K562 (cell line): Measurements from ENCODE around the gene PHKB. TPM values are rescaled to one million over a fixed set of nuclear protein-coding genes. Genes with fewer than 3 reads are reported as not detected.

Experiments
- CREB3L1 ChIP-seq: fragments of 450-650 bp; IDR thresholded peaks from 2 replicates; pipeline ENCODE4 v1.6.1; 2014; ENCODE audit warnings: low read depth, mild to moderate bottlenecking, moderate library complexity, borderline replicate concordance
- ETV1 ChIP-seq: fragments of 450-650 bp; conservative IDR thresholded peaks from 2 replicates; pipeline ENCODE4 v1.6.1; 2016; ENCODE audit warnings: missing genetic modification characterization, control low read depth, low read depth, missing compliant biosample characterization
- GTF2E2 ChIP-seq: fragments of 200-800 bp; sonication (Bioruptor generic); IDR thresholded peaks from 2 replicates; pipeline ENCODE4 v1.6.1; 2016; ENCODE audit warnings: missing genetic modification characterization, missing compliant biosample characterization
- HMBOX1 ChIP-seq: sonication (generic); IDR thresholded peaks from 2 replicates; pipeline ENCODE4 v1.6.1; 2016
- KAT7 ChIP-seq: sonication (generic); formaldehyde crosslinking; IDR thresholded peaks from 2 replicates; pipeline ENCODE4 v1.8.0; 2022; ENCODE audit warnings: missing genetic modification reagents, mild to moderate bottlenecking, borderline replicate concordance
- MAFG ChIP-seq: fragments of 450-650 bp; conservative IDR thresholded peaks from 2 replicates; pipeline ENCODE4 v1.6.1; 2016; ENCODE audit warnings: missing genetic modification characterization, missing compliant biosample characterization
- NCOA4 ChIP-seq: fragments of 450-650 bp; IDR thresholded peaks from 2 replicates; pipeline ENCODE4 v1.6.1; 2018; ENCODE audit warnings: mild to moderate bottlenecking; ENCODE audit not compliant: partially characterized antibody
- NFE2 ChIP-seq: IDR thresholded peaks from 2 replicates; pipeline ENCODE4 v1.6.1; 2014; ENCODE audit warnings: antibody characterized with exemption, low read depth
- NONO ChIP-seq, 2 experiments: fragments of 200-400 bp in 1 of 2; fragments of 450-650 bp in 1 of 2; formaldehyde crosslinking in 1 of 2; IDR thresholded peaks; 2 replicates each; pipeline ENCODE4 v1.6.1; 2017; ENCODE audit warnings: low read depth in 2 of 2, mild to moderate bottlenecking in 2 of 2, moderate library complexity in 2 of 2, low read length in 1 of 2
- POLR2AphosphoS5 ChIP-seq: IDR thresholded peaks from 2 replicates; pipeline ENCODE4 v1.6.1; 2011; ENCODE audit warnings: mild to moderate bottlenecking, low read depth, low read length, moderate library complexity; ENCODE audit not compliant: control insufficient read depth, insufficient read depth
- POU5F1 ChIP-seq: fragments of 150-350 bp; IDR thresholded peaks from 2 replicates; pipeline ENCODE4 v1.6.1; 2014; ENCODE audit warnings: borderline replicate concordance, low read length, low read depth, mild to moderate bottlenecking; ENCODE audit not compliant: partially characterized antibody
- RNF2 ChIP-seq: sonication (generic); IDR thresholded peaks from 2 replicates; pipeline ENCODE4 v1.6.1; 2016
- SMARCE1 ChIP-seq: fragments of 450-650 bp; IDR thresholded peaks from 2 replicates; pipeline ENCODE4 v1.7.1; 2016; ENCODE audit warnings: mild to moderate bottlenecking
- SRF ChIP-seq, 2 experiments: fragments of 250-450, 450-650 bp in 1 of 2; sonication (Bioruptor Pico) in 1 of 2; sonication (generic) in 1 of 2; formaldehyde crosslinking; IDR thresholded peaks; 2 replicates each; pipeline versions ENCODE4 v1.5.0 to v1.5.1; 2020 to 2022; ENCODE audit warnings: mild to moderate bottlenecking in 1 of 2, missing genetic modification reagents in 1 of 2
- TBP ChIP-seq: optimal IDR thresholded peaks from 2 replicates; pipeline ENCODE3; 2011; ENCODE audit warnings: low read depth, low read length, improper control_type of control experiment
- THRA ChIP-seq: fragments of 450-650 bp; IDR thresholded peaks from 2 replicates; pipeline ENCODE4 v1.6.1; 2017; ENCODE audit warnings: mild to moderate bottlenecking, moderate library complexity
- XRCC4 ChIP-seq: IDR thresholded peaks from one replicate; pipeline ENCODE4 v1.6.1; 2011; ENCODE audit not compliant: insufficient read depth, insufficient read length; ENCODE audit errors: extremely low read depth
- YBX1 ChIP-seq: fragments of 450-650 bp; IDR thresholded peaks from 2 replicates; pipeline ENCODE4 v1.7.1; 2016; ENCODE audit warnings: mild to moderate bottlenecking
- ZKSCAN8 ChIP-seq: fragments of 200-800 bp; sonication (Bioruptor generic); IDR thresholded peaks from 2 replicates; pipeline ENCODE4 v1.6.1; 2016; ENCODE audit warnings: missing genetic modification characterization, missing compliant biosample characterization
- ZNF174 ChIP-seq: fragments of 250-450 bp; sonication (Bioruptor Pico); IDR thresholded peaks from 2 replicates; pipeline ENCODE4 v1.4.0; 2020; ENCODE audit warnings: mild to moderate bottlenecking
- ZNF232 ChIP-seq: sonication (generic); formaldehyde crosslinking; IDR thresholded peaks from 2 replicates; pipeline ENCODE4 v1.8.0; 2022; ENCODE audit warnings: mild to moderate bottlenecking, missing genetic modification reagents
- ZNF316 ChIP-seq: fragments of 450-650 bp; IDR thresholded peaks from 2 replicates; pipeline ENCODE4 v1.6.1; 2016
- polyA plus RNA-seq, 8 experiments: library from polyadenylated mRNA; depleted of rRNA in 4 of 8; stranded (reverse) in 5 of 8; unstranded in 3 of 8; fragments of >200 nt; fragmentation: Nextera tagmentation in 2 of 8; fragmentation: Illumina TruSeq in 1 of 8; extraction: Ambion mirVana in 2 of 8; extraction: Trizol in 1 of 8; gene quantifications; 2 replicates each; pipeline versions ENCODE4 v1.2.1 to v1.2.3, GENCODE V29; 2011 to 2014; ENCODE audit warnings: inconsistent platforms in 1 of 8, missing spikeins in 1 of 8
- total RNA-seq, 7 experiments: library from RNA; depleted of rRNA in 6 of 7; stranded (reverse); fragments of >200 nt in 6 of 7; fragmentation: Illumina TruSeq in 2 of 7; extraction: Trizol in 2 of 7; gene quantifications; 2 replicates each; pipeline versions ENCODE4 v1.2.1 to v1.2.3, GENCODE V29; 2011 to 2021; ENCODE audit warnings: low replicate concordance in 1 of 7

PHKB gene
- total and polyA plus RNA-seq, 9 of the 15 experiments (the other 6 are each of a cell fraction or from before 2014, with no cell fraction given), result 24.7 to 92.3 (median 67.0) TPM

- TF ChIP-seq HMBOX1, result no peak
- TF ChIP-seq ZKSCAN8, result no peak
- TF ChIP-seq RNF2, result no peak; the same call in 1 of the 2 replicates
- TF ChIP-seq ETV1 (tag), result peak; percentile 73
- TF ChIP-seq NFE2, result peak; percentile 92
- TF ChIP-seq KAT7, result 0 out of 2 replicates have a peak, but pooled peaks have one; percentile 14
- TF ChIP-seq POLR2AphosphoS5, result peak; percentile 25; the same call in 1 of the 2 replicates
- TF ChIP-seq NONO (IDR thresholded peaks at IDR 0.05; ENCODE audit: low read depth in 2 of 2, low read length in 1 of 2), result 0 out of 4 replicates have a peak, but pooled peaks of 1 of the 2 experiments have one; percentile 14
- TF ChIP-seq SMARCE1, result peak; percentile 9; the same call in 1 of the 2 replicates
- no peak for TF ChIP-seq ZNF174 (CRISPR knock-in tag)
- no peak for TF ChIP-seq XRCC4
- TF ChIP-seq ZNF316, result peak; percentile 99
- no peak for TF ChIP-seq YBX1
- no peak for TF ChIP-seq NCOA4
- TF ChIP-seq GTF2E2 (tag), result peak; percentile 69
- peak; percentile 81 for TF ChIP-seq THRA
- TF ChIP-seq MAFG (tag), result peak; percentile 98
- no peak for TF ChIP-seq POU5F1
- peak; percentile 92 for TF ChIP-seq TBP
- 0 out of 2 replicates have a peak, but pooled peaks have one; percentile 52 for TF ChIP-seq CREB3L1
- no peak; a peak in 1 of 4 replicates for TF ChIP-seq SRF (CRISPR knock-in tag; IDR thresholded peaks at IDR 0.05)
- no peak for TF ChIP-seq ZNF232 (CRISPR knock-in tag)
Observed at GRCh38 chr16:47461598-47462266, 601 bp downstream of the PHKB start (continued).
